ENCODE data around the gene WEE2. TPM values are rescaled to one million over a fixed set of nuclear protein-coding genes. Genes with fewer than 3 reads are reported as not detected.
A peak's percentile ranks its signal among the peaks of the same experiment; 100 is the strongest.

Gene WEE2
- total and polyA plus RNA-seq, 9 of the 15 experiments (the other 6 are each of a cell fraction or from before 2014, with no cell fraction given), result not detected

GRCh38 chr7:141737836-141738591 lies 29.9 kb downstream of the WEE2 start, which contains the start of gene SSBP1 (continued):
- TF ChIP-seq NR2C1 (IDR thresholded peaks at IDR 0.05) (peak; percentile 98), NR2C1 (tag; IDR thresholded peaks at IDR 0.05) (peak; percentile 99), ZNF253 (CRISPR knock-in tag; conservative IDR thresholded peaks at IDR 0.05) (no peak), SLC30A9 (CRISPR knock-in tag; IDR thresholded peaks at IDR 0.05) (no peak), ZNF24 (IDR thresholded peaks at IDR 0.05) (peak; percentile 83), NONO (IDR thresholded peaks at IDR 0.05; ENCODE audit: low read depth in 2 of 2, low read length in 1 of 2) (peak in 1 of 2 experiments; percentile 72; a peak in 1 of 4 replicates), RBBP5 (IDR thresholded peaks at IDR 0.05; ENCODE audit: borderline replicate concordance, insufficient read depth, low read length, poor library complexity, severe bottlenecking) (peak; percentile 100), TCF3 (CRISPR knock-in tag; IDR thresholded peaks at IDR 0.05) (peak; percentile 28; the same call in 1 of the 2 replicates), SNIP1 (IDR thresholded peaks at IDR 0.05; ENCODE audit: low read depth) (peak; percentile 66; the same call in 1 of the 2 replicates), ZSCAN32 (CRISPR knock-in tag; IDR thresholded peaks at IDR 0.05) (peak; percentile 75; the same call in 1 of the 2 replicates), ZC3H11A (IDR thresholded peaks at IDR 0.05; ENCODE audit: low read depth, low read length) (peak; percentile 99), SIN3A (IDR thresholded peaks at IDR 0.05; ENCODE audit: borderline replicate concordance in 2 of 2, control insufficient read depth in 1 of 2, low read depth in 2 of 2, low read length in 2 of 2) (peak; percentile 90 to 91), SRSF7 (optimal IDR thresholded peaks at IDR 0.05; ENCODE audit: low read depth, low read length) (no peak), ZNF311 (CRISPR knock-in tag; IDR thresholded peaks at IDR 0.05) (0 out of 2 replicates have a peak, but pooled peaks have one; percentile 61), NFRKB (IDR thresholded peaks at IDR 0.05; ENCODE audit: low read depth) (peak; percentile 99), NR3C1 (CRISPR knock-in tag; IDR thresholded peaks at IDR 0.05) (no peak), ARID1B (IDR thresholded peaks at IDR 0.05) (peak; percentile 59; the same call in 1 of the 2 replicates), ZNF277 (CRISPR knock-in tag; IDR thresholded peaks at IDR 0.05; ENCODE audit: borderline replicate concordance) (0 out of 2 replicates have a peak, but pooled peaks have one; percentile 23), SMARCE1 (IDR thresholded peaks at IDR 0.05) (peak; percentile 57; the same call in 1 of the 2 replicates), CEBPZ (IDR thresholded peaks at IDR 0.05; ENCODE audit: borderline replicate concordance, low read depth, low read length) (no peak), EP300 (IDR thresholded peaks at IDR 0.05; ENCODE audit: low read length) (peak; percentile 75), CBX2 (IDR thresholded peaks at IDR 0.05; ENCODE audit: insufficient read depth, low read length, poor library complexity, severe bottlenecking) (no peak), RBM22 (IDR thresholded peaks at IDR 0.05; ENCODE audit: low read depth, low read length, poor library complexity, severe bottlenecking) (peak; percentile 77), CEBPB (tag; IDR thresholded peaks at IDR 0.05) (no peak), PTTG1 (tag; IDR thresholded peaks at IDR 0.05; ENCODE audit: low read depth) (no peak)

Measured in K562 (cell line).